ENCODE data around the gene AP2B1.
A peak's percentile ranks its signal among the peaks of the same experiment; 100 is the strongest.

AP2B1 gene

GRCh38 chr17:35612924-35613521, 25.9 kb downstream of the AP2B1 start:
- peaks cover 6% of the 10 kb centered on the region for H3K4me1 ChIP-seq (ENCODE audit: control insufficient read depth, insufficient read depth, low read length)
- no peak overlapping the region for H3K27ac ChIP-seq (ENCODE audit: extremely low read depth, low read depth, low read length)
- CTCF ChIA-PET: interaction anchor here (0.5 to 6.2 kb wide), 51 partner anchors 8 to 1850 kb away, joined by 3 to 321 read pairs (median 5); partner anchors contain the start of gene RASL10B
- H3K36me3 ChIP-seq (ENCODE audit: control insufficient read depth in 2 of 2, insufficient read depth in 1 of 2, low read length in 2 of 2): peaks cover 45 to 58% of the 10 kb centered on the region in 2 experiments
- no peak overlapping the region for H3K4me3 ChIP-seq (ENCODE audit: low read depth, low read length)
- POLR2A ChIA-PET: interaction anchor here (0.6 to 2.2 kb wide), 6 partner anchors 17 to 1700 kb away, joined by 3 to 7 read pairs (median 4); partner anchors contain the start of gene TAF15
- TF ChIP-seq ZNF654 (tag by site-specific recombination; IDR thresholded peaks at IDR 0.05; ENCODE audit: low read depth) (peak; percentile 67), ZNF214 (tag by site-specific recombination; IDR thresholded peaks at IDR 0.05; ENCODE audit: borderline replicate concordance) (no peak), ZSCAN4 (tag by site-specific recombination; IDR thresholded peaks at IDR 0.05) (peak; percentile 76), SETDB1 (IDR thresholded peaks at IDR 0.05; ENCODE audit: insufficient read length, low read length) (no peak), ZNF660 (tag by site-specific recombination; IDR thresholded peaks at IDR 0.05) (peak; percentile 34; the same call in 1 of the 2 replicates), CTCF (tag by site-specific recombination; IDR thresholded peaks at IDR 0.05) (peak; percentile 44; the same call in 1 of the 2 replicates), SALL2 (tag by site-specific recombination; IDR thresholded peaks at IDR 0.05; ENCODE audit: borderline replicate concordance) (no peak), ZBTB21 (tag by site-specific recombination; IDR thresholded peaks at IDR 0.05) (no peak)
- no peaks in the 10 kb centered on the region for H3K9me3 ChIP-seq (ENCODE audit: control insufficient read depth, insufficient read depth, low read depth, low read length)

- Histone ChIP-seq H3K4me3 (ENCODE audit: low read depth, low read length) (no peak overlapping the region), H3K36me3 (ENCODE audit: control insufficient read depth in 2 of 2, insufficient read depth in 1 of 2, low read length in 2 of 2) (peaks cover 30 to 42% of the 10 kb centered on the region in 2 experiments), H3K27ac (ENCODE audit: extremely low read depth, low read depth, low read length) (no peak overlapping the region), H3K4me1 (ENCODE audit: control insufficient read depth, insufficient read depth, low read length) (peaks cover 9% of the 10 kb centered on the region), H3K9me3 (ENCODE audit: control insufficient read depth, insufficient read depth, low read depth, low read length) (no peaks in the 10 kb centered on the region)
- ChIA-PET POLR2A (interaction anchor here (2.2 kb wide), 1 partner anchor 133 kb away, joined by 7 read pairs; no protein-coding TSS in a partner anchor), CTCF (interaction anchor here (0.6 to 6.2 kb wide), 11 partner anchors 11 to 302 kb away, joined by 3 to 321 read pairs (median 15); no protein-coding TSS in a partner anchor)
- no peak for TF ChIP-seq ZNF404 (tag by site-specific recombination; IDR thresholded peaks at IDR 0.05)
- no peak for TF ChIP-seq ZNF623 (tag by site-specific recombination; IDR thresholded peaks at IDR 0.05)
- TF ChIP-seq PRDM6 (tag by site-specific recombination; IDR thresholded peaks at IDR 0.05): no peak
- TF ChIP-seq ZNF391 (tag by site-specific recombination; IDR thresholded peaks at IDR 0.05; ENCODE audit: borderline replicate concordance, low read depth): no peak
- no peak for TF ChIP-seq ZNF777 (tag by site-specific recombination; IDR thresholded peaks at IDR 0.05; ENCODE audit: borderline replicate concordance)
- TF ChIP-seq ZNF610 (tag by site-specific recombination; IDR thresholded peaks at IDR 0.05; ENCODE audit: borderline replicate concordance): no peak
- no peak for TF ChIP-seq ZNF239 (tag by site-specific recombination; IDR thresholded peaks at IDR 0.05)
- TF ChIP-seq ZNF341 (tag by site-specific recombination; IDR thresholded peaks at IDR 0.05; ENCODE audit: low read depth): no peak
- TF ChIP-seq ZNF132 (tag by site-specific recombination; IDR thresholded peaks at IDR 0.05; ENCODE audit: borderline replicate concordance): no peak
- no peak for TF ChIP-seq ZNF530 (tag by site-specific recombination; IDR thresholded peaks at IDR 0.05; ENCODE audit: low read depth)
- TF ChIP-seq ZNF488 (tag by site-specific recombination; IDR thresholded peaks at IDR 0.05): no peak
Measured at GRCh38 chr17:35614810-35615209, 27.7 kb downstream of the AP2B1 start.
